ENCODE results near the gene HDHD3. TPM values are rescaled to one million over a fixed set of nuclear protein-coding genes. Genes with fewer than 3 reads are reported as not detected.

HDHD3 gene
- total RNA-seq, 2 donors from 2014 or later, result 132 to 141 TPM

DNA sequence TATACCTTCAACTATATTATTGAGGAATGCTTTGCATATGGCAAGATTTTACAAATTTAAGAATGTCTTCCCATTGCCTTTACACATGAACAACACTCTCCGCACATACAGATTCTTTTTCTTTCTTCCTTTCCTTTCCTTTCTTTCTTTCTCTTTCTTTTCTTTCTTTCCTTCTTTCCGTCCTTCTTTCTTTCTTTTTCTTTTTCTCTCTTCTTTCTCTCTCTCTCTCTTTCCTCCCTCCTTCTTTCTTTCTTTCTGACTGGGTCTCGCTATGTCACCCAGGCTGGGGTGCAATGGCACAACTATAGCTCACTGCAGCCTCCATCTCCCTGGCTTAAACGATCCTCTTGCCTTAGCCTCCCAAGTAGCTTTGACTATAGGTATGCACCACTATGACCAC, 50.6 kb downstream of the HDHD3 start:
- intact Hi-C loops (cut with DNase I), result no loop called here
- TF ChIP-seq, protein P1, sequence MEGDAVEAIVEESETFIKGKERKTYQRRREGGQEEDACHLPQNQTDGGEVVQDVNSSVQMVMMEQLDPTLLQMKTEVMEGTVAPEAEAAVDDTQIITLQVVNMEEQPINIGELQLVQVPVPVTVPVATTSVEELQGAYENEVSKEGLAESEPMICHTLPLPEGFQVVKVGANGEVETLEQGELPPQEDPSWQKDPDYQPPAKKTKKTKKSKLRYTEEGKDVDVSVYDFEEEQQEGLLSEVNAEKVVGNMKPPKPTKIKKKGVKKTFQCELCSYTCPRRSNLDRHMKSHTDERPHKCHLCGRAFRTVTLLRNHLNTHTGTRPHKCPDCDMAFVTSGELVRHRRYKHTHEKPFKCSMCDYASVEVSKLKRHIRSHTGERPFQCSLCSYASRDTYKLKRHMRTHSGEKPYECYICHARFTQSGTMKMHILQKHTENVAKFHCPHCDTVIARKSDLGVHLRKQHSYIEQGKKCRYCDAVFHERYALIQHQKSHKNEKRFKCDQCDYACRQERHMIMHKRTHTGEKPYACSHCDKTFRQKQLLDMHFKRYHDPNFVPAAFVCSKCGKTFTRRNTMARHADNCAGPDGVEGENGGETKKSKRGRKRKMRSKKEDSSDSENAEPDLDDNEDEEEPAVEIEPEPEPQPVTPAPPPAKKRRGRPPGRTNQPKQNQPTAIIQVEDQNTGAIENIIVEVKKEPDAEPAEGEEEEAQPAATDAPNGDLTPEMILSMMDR (IDR thresholded peaks at IDR 0.05), result no peak
- H3K27ac ChIP-seq, result no peak overlapping the region

More for the DNA sequence above, 50.6 kb downstream of the HDHD3 start:
- Histone ChIP-seq H3K9me3 (no peaks in the 10 kb centered on the region), H3K4me1 (no peaks in the 10 kb centered on the region), H3K36me3 (no peaks in the 10 kb centered on the region), H3K9ac (ENCODE audit: low read depth in 2 of 2, low read length in 2 of 2) (no peak overlapping the region), H3K27me3 (no peaks in the 10 kb centered on the region), H3K4me3 (no peak overlapping the region)
- no peak for DNase-seq

Other genes with a start within 250 kb of the HDHD3 start
- gene SLC31A2, start 226.0 kb downstream of the HDHD3 start, total RNA-seq, result 10 to 100 TPM in 1 of 2 donors, 1 to 10 TPM in 1; 6.1 to 14.4 TPM
- 10 to 100 TPM; 22.5 to 24.4 TPM for gene FKBP15, start 155.7 kb downstream of the HDHD3 start, total RNA-seq
- gene SLC31A1, start 155.4 kb downstream of the HDHD3 start, total RNA-seq, result 10 to 100 TPM; 51.1 to 57.1 TPM
- gene CDC26, start 101.4 kb downstream of the HDHD3 start, total RNA-seq, result 10 to 100 TPM; 30.7 to 31.1 TPM
- 10 to 100 TPM; 16.0 to 25.9 TPM for gene PRPF4, start 101.3 kb downstream of the HDHD3 start, total RNA-seq
- gene RNF183, start 73.6 kb downstream of the HDHD3 start, total RNA-seq, result 1 to 10 TPM in 1 of 2 donors, under 1 TPM in 1; 0.57 to 9.2 TPM
- 1 to 10 TPM; 3.0 to 3.5 TPM for gene WDR31, start 36.7 kb downstream of the HDHD3 start, total RNA-seq
- 10 to 100 TPM; 25.6 to 34.2 TPM for gene BSPRY, start 27.4 kb downstream of the HDHD3 start, total RNA-seq
- 10 to 100 TPM; 50.3 to 51.4 TPM for gene ALAD, start 24.3 kb upstream of the HDHD3 start, total RNA-seq
- gene POLE3, start 33.7 kb upstream of the HDHD3 start, total RNA-seq, result 10 to 100 TPM; 27.0 to 46.6 TPM
- gene C9orf43, start 33.8 kb upstream of the HDHD3 start, total RNA-seq, result under 1 TPM; 0.57 to 0.61 TPM
- gene RGS3, start 86.7 kb upstream of the HDHD3 start, total RNA-seq, result 10 to 100 TPM; 67.4 to 71.1 TPM

All from colonic mucosa (tissue), 4 donors.